A673 (cell line): ENCODE results near the gene RPS6KA2.

ENCODE experiments used
- CTCF ChIP-seq: fragments of 300-800, 200-600 bp; sonication (generic); conservative IDR thresholded peaks from 2 replicates; pipeline ENCODE4 v1.5.1; 2017; ENCODE audit warnings: low read depth, mild to moderate bottlenecking, antibody characterized with exemption, low read length, moderate library complexity, mixed read lengths
- EZH2 ChIP-seq: fragments of 200-600 bp; sonication (generic); IDR thresholded peaks from 2 replicates; pipeline ENCODE4 v1.6.1; 2017; ENCODE audit warnings: borderline replicate concordance, low read depth, mild to moderate bottlenecking, mixed read lengths, antibody characterized with exemption, low read length; ENCODE audit not compliant: poor library complexity, severe bottlenecking

- TF ChIP-seq CTCF = no peak
- no peak for TF ChIP-seq EZH2
Measured at GRCh38 chr6:166439366-166440091, 187.5 kb downstream of the RPS6KA2 start.
